ENCODE data around the gene MTHFR. TPM values are rescaled to one million over a fixed set of nuclear protein-coding genes. Genes with fewer than 3 reads are reported as not detected.

MTHFR gene
- total RNA-seq, 1 donor = 32.6 TPM

GRCh38 chr1:11766429-11766776 lies 39.4 kb downstream of the MTHFR start:
- no peaks in the 10 kb centered on the region for H4K20me1 ChIP-seq (ENCODE audit: insufficient read depth, low read length)
- TF ChIP-seq CTCF (IDR thresholded peaks at IDR 0.05; ENCODE audit: extremely low read depth, low read depth, low read length) = no peak
- H3K27ac ChIP-seq (ENCODE audit: low read depth, low read length) = no peak overlapping the region
- no peaks in the 10 kb centered on the region for H3K9me3 ChIP-seq (ENCODE audit: low read depth, low read length)
- DNase-seq (ENCODE audit: insufficient read length, low spot score, missing footprints) = peak; percentile 68
- no peaks in the 10 kb centered on the region for H3K36me3 ChIP-seq (ENCODE audit: insufficient read depth, low read length)
- peaks cover 22% of the 10 kb centered on the region for H3K27me3 ChIP-seq (ENCODE audit: insufficient read depth, low read length)
- no peak overlapping the region for H3K4me3 ChIP-seq (ENCODE audit: insufficient read depth, low read length)
- H3K79me2 ChIP-seq (ENCODE audit: insufficient read depth, low read length) = no peaks in the 10 kb centered on the region
- H2AFZ ChIP-seq (ENCODE audit: low read length) = no peak overlapping the region
- H3K4me2 ChIP-seq (ENCODE audit: insufficient read depth, low read length) = no peak overlapping the region
- no peaks in the 10 kb centered on the region for H3K4me1 ChIP-seq (ENCODE audit: insufficient read depth, low read length)

- DNase-seq (ENCODE audit: insufficient read length, low spot score, missing footprints) = peak; percentile 45
- Histone ChIP-seq H3K27me3 (ENCODE audit: insufficient read depth, low read length) (peaks cover 23% of the 10 kb centered on the region), H3K4me3 (ENCODE audit: insufficient read depth, low read length) (no peak overlapping the region), H4K20me1 (ENCODE audit: insufficient read depth, low read length) (no peaks in the 10 kb centered on the region), H3K36me3 (ENCODE audit: insufficient read depth, low read length) (no peaks in the 10 kb centered on the region), H3K4me2 (ENCODE audit: insufficient read depth, low read length) (no peak overlapping the region), H2AFZ (ENCODE audit: low read length) (no peak overlapping the region), H3K27ac (ENCODE audit: low read depth, low read length) (no peak overlapping the region), H3K4me1 (ENCODE audit: insufficient read depth, low read length) (no peaks in the 10 kb centered on the region), H3K79me2 (ENCODE audit: insufficient read depth, low read length) (no peaks in the 10 kb centered on the region), H3K9me3 (ENCODE audit: low read depth, low read length) (no peaks in the 10 kb centered on the region)
- no peak for TF ChIP-seq CTCF (IDR thresholded peaks at IDR 0.05; ENCODE audit: extremely low read depth, low read depth, low read length)
Measured at GRCh38 chr1:11765661-11766428, 39.9 kb downstream of the MTHFR start.

- TF ChIP-seq CTCF (IDR thresholded peaks at IDR 0.05; ENCODE audit: extremely low read depth, low read depth, low read length) = no peak
- Histone ChIP-seq H3K4me1 (ENCODE audit: insufficient read depth, low read length) (no peaks in the 10 kb centered on the region), H3K79me2 (ENCODE audit: insufficient read depth, low read length) (no peaks in the 10 kb centered on the region), H3K36me3 (ENCODE audit: insufficient read depth, low read length) (no peaks in the 10 kb centered on the region), H3K27me3 (ENCODE audit: insufficient read depth, low read length) (peaks cover 23% of the 10 kb centered on the region), H3K9me3 (ENCODE audit: low read depth, low read length) (no peaks in the 10 kb centered on the region), H3K27ac (ENCODE audit: low read depth, low read length) (no peak overlapping the region), H3K4me2 (ENCODE audit: insufficient read depth, low read length) (no peak overlapping the region), H3K4me3 (ENCODE audit: insufficient read depth, low read length) (no peak overlapping the region), H2AFZ (ENCODE audit: low read length) (no peak overlapping the region), H4K20me1 (ENCODE audit: insufficient read depth, low read length) (no peaks in the 10 kb centered on the region)
- DNase-seq (ENCODE audit: insufficient read length, low spot score, missing footprints) = peak; percentile 76
Measured at GRCh38 chr1:11764519-11764918, 41.2 kb downstream of the MTHFR start.

- Histone ChIP-seq H3K4me3 (ENCODE audit: insufficient read depth, low read length) (no peak overlapping the region), H3K79me2 (ENCODE audit: insufficient read depth, low read length) (no peaks in the 10 kb centered on the region), H3K4me2 (ENCODE audit: insufficient read depth, low read length) (no peak overlapping the region), H3K4me1 (ENCODE audit: insufficient read depth, low read length) (no peaks in the 10 kb centered on the region), H3K9me3 (ENCODE audit: low read depth, low read length) (no peaks in the 10 kb centered on the region), H3K27me3 (ENCODE audit: insufficient read depth, low read length) (peaks cover 23% of the 10 kb centered on the region), H3K36me3 (ENCODE audit: insufficient read depth, low read length) (no peaks in the 10 kb centered on the region), H2AFZ (ENCODE audit: low read length) (no peak overlapping the region), H4K20me1 (ENCODE audit: insufficient read depth, low read length) (no peaks in the 10 kb centered on the region), H3K27ac (ENCODE audit: low read depth, low read length) (no peak overlapping the region)
- DNase-seq (ENCODE audit: insufficient read length, low spot score, missing footprints) = peak; percentile 45
- TF ChIP-seq CTCF (IDR thresholded peaks at IDR 0.05; ENCODE audit: extremely low read depth, low read depth, low read length) = no peak
Measured at GRCh38 chr1:11764115-11764514, 41.6 kb downstream of the MTHFR start.
